ENCODE measurements around the gene ME1. TPM values are rescaled to one million over a fixed set of nuclear protein-coding genes. Genes with fewer than 3 reads are reported as not detected.

Gene ME1
- total RNA-seq, 1 donor = 1.3 TPM

DNA sequence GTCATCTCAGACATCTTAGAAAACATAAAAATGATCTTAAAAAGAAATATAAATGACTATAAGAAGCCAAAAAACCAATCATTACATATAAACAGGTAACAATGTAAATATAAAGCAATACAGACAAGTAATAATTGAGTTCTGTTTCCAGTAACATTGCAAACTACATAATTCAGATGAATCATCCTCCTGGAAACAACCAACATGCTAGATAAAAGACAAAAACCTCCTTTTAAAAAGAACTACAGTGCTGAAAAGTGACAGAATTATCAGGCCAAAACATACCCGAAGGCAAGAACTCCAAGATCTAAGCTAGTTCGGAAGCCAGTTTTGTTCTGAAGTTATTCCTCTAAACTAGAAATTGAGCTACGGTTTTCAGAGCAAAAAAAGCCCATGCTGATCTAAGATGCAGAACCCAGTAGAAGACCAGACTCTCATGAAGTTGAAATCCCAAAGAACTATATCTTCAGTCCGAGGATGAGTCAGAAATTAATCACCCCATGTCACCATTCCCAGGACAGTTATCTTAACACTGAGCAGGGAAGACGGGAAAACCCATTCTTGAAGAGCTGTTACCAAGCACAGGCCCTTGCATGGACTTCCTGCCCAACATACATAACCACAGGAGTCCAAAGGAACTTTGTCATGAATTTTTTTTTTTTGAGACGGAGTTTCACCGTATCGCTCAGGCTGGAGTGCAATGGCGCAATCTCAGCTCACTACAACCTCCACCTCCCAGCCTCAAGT lies 247.6 kb downstream of the ME1 start:
- Histone ChIP-seq H3K27me3 (ENCODE audit: insufficient read depth, low read length) (no peaks in the 10 kb centered on the region), H3K9me3 (ENCODE audit: low read depth, low read length) (no peaks in the 10 kb centered on the region), H3K4me3 (ENCODE audit: low read length) (no peak overlapping the region), H3K4me1 (ENCODE audit: insufficient read depth, low read length) (no peaks in the 10 kb centered on the region)

DNA sequence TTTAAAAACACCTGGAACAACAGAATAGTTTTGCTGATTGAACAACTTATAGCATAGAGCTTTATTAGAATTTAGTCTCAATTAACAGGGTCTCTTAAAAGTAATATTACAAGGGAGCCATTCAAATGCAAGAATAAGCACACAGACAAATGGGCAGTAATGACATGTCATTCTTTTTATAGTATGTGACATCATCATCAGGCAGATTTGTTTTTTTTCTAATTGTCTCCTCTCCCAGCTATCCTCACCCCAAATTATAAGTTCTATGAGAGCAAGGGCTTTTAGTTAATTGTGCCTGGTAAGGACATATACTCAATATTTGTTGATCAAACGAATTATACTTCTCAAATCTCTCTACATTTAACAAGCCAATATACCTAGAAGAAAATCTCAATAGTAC lies 248.7 kb downstream of the ME1 start:
- no peak overlapping the region for H3K4me3 ChIP-seq (ENCODE audit: low read length)
- H3K27me3 ChIP-seq (ENCODE audit: insufficient read depth, low read length) = no peaks in the 10 kb centered on the region
- no peaks in the 10 kb centered on the region for H3K4me1 ChIP-seq (ENCODE audit: insufficient read depth, low read length)
- H3K9me3 ChIP-seq (ENCODE audit: low read depth, low read length) = no peaks in the 10 kb centered on the region

DNA sequence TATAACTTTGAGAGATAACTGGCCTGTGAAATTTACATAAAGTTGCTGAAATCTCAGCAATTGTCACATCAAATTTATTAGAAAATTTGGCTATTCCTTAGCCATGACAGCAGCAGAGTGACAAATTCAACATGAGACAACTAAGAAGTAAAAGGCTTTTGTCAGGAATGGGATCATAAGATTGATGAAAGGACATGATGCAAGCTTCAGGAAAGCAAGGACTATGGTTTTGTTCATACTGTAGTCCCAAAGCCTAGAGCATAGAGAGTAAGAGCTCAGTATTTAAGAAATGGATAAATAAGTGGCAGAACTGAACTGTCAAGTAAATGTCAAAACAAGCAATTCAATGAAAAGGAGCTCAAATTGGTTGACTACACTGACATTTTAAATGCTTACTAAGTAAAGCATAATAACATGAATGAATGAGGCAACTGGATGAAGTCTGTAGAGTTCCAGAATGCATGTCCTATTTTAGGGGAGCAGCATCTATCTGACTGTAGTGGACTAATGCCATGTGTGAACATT lies 250.4 kb downstream of the ME1 start:
- Histone ChIP-seq H3K27me3 (ENCODE audit: insufficient read depth, low read length) (no peaks in the 10 kb centered on the region), H3K4me3 (ENCODE audit: low read length) (no peak overlapping the region), H3K9me3 (ENCODE audit: low read depth, low read length) (no peaks in the 10 kb centered on the region), H3K4me1 (ENCODE audit: insufficient read depth, low read length) (no peaks in the 10 kb centered on the region)

DNA sequence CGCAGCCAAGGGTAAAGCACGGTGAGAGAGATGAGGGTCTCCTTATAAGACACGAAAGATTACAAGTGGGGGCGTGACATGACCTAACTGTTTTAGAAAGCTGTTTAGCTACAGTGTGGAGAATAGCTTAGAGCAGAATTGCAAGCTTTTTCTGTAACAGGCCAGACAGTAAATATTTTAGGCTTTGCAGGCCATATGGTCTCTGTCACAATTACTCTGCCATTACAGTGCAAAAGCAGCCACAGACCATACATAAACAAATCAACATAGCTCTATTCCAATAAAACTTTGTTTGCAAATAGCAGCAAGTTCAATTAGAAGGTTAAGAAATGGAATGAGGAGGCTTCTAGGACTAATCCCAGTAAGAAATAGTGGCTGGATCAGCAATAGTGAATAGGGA lies 254.6 kb downstream of the ME1 start:
- no peaks in the 10 kb centered on the region for H3K4me1 ChIP-seq (ENCODE audit: insufficient read depth, low read length)
- no peaks in the 10 kb centered on the region for H3K9me3 ChIP-seq (ENCODE audit: low read depth, low read length)
- no peak overlapping the region for H3K4me3 ChIP-seq (ENCODE audit: low read length)
- no peaks in the 10 kb centered on the region for H3K27me3 ChIP-seq (ENCODE audit: insufficient read depth, low read length)

DNA sequence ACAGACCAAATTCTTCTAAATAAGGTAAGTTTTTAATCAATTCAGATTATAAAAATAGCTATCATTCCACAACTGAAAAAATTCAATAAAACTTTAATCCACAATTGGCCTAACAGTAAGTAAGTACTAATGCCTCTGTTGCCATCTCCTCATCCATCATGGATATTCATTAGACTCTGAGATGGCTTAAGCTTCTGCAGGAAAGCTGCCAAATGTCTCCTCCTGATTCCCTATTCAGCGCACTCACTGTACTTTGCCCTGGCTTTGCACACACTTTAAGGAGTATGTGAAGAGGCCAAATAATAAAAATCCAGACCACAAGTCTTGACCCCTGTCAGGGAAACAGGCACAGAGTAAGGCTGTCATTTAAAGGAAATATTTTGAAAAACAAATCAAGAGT lies 261.3 kb downstream of the ME1 start:
- H3K27me3 ChIP-seq (ENCODE audit: insufficient read depth, low read length) = no peaks in the 10 kb centered on the region
- H3K9me3 ChIP-seq (ENCODE audit: low read depth, low read length) = no peaks in the 10 kb centered on the region
- H3K4me1 ChIP-seq (ENCODE audit: insufficient read depth, low read length) = no peaks in the 10 kb centered on the region
- H3K4me3 ChIP-seq (ENCODE audit: low read length) = no peak overlapping the region

DNA sequence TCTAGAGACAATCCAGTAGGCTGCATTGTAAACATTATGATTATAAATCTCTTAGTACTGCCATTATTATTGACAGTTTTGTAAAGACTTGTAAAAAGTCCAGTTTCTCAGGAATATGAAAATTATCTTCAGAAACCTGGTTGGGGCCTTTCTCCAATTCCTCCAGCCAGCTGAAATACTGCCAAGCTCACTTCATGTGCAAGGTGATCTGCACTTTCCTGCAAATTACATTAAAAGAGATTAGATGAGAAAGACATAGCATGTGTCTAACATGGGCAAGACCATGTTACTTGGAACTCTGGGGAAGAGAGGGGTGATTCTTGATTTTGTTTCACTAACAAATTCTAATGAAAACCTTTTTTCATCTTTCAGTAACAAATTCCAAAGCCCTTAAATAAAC lies 261.7 kb downstream of the ME1 start:
- no peaks in the 10 kb centered on the region for H3K9me3 ChIP-seq (ENCODE audit: low read depth, low read length)
- H3K4me3 ChIP-seq (ENCODE audit: low read length) = no peak overlapping the region
- no peaks in the 10 kb centered on the region for H3K4me1 ChIP-seq (ENCODE audit: insufficient read depth, low read length)
- no peaks in the 10 kb centered on the region for H3K27me3 ChIP-seq (ENCODE audit: insufficient read depth, low read length)

DNA sequence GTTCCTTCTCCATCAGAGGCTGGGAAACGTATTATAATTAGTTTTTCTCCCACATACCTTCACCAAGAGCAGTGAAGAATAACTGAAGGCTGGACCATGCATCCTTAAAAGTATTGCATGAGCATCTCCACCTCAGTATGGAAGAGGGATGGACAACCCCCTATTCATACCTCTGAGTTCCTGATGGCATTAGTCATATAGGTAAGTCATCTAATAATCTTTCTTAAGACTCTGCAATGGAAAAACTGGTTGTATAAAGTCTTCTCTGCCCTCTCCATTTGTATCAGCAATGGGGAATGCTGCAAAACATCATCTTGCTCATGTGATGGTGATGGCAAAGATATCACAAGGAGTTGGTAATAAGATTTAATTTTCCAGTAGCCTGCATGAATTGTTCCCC lies 262.3 kb downstream of the ME1 start:
- H3K9me3 ChIP-seq (ENCODE audit: low read depth, low read length) = no peaks in the 10 kb centered on the region
- no peaks in the 10 kb centered on the region for H3K27me3 ChIP-seq (ENCODE audit: insufficient read depth, low read length)
- H3K4me3 ChIP-seq (ENCODE audit: low read length) = no peak overlapping the region
- no peaks in the 10 kb centered on the region for H3K4me1 ChIP-seq (ENCODE audit: insufficient read depth, low read length)

DNA sequence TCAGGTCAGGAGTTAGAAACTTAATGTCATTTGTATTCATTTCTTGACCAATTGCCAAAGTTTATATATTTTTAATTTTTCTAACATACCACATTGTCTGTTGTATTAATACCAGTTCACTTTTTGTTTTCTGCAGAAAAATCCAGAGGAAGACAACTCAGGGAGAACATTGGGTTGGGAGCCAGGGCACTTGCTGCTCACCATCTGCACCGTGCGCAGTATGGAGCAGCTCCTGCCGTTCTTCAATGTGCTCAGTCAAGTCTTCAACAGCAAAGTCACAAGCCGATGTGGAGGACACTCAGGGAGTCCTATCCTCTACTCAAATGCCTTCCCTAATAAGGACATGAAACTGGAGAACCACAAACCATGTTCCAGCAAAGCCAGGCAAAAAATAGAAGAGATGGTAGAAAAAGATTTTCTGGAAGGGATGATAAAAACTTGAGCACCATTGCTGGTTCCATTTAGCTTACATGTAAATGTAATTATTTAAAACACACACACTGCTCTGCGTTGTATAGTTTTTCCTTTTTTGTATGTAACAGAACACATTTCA lies 263.0 kb downstream of the ME1 start:
- Histone ChIP-seq H3K4me1 (ENCODE audit: insufficient read depth, low read length) (no peaks in the 10 kb centered on the region), H3K27me3 (ENCODE audit: insufficient read depth, low read length) (no peaks in the 10 kb centered on the region), H3K9me3 (ENCODE audit: low read depth, low read length) (no peaks in the 10 kb centered on the region), H3K4me3 (ENCODE audit: low read length) (no peak overlapping the region)

Other genes starting within 250 kb of the ME1 start
- 23.9 TPM for gene PGM3, start 237.8 kb downstream of the ME1 start, total RNA-seq
- gene RWDD2A, start 237.7 kb downstream of the ME1 start, total RNA-seq = 2.1 TPM
- gene PRSS35, start 81.5 kb upstream of the ME1 start, total RNA-seq = 0.10 TPM

All from mononuclear cell (primary cell).